GM23338 (cell line): ENCODE results near the gene ZNF730. TPM values are rescaled to one million over a fixed set of nuclear protein-coding genes. Genes with fewer than 3 reads are reported as not detected.
A peak's percentile ranks its signal among the peaks of the same experiment; 100 is the strongest.

Source experiments
- ATAC-seq: fragments of 200-7000 bp; cut with Tn5 transposase; 3 replicates; pipeline ENCODE4 v1.9.1; 2020
- DNase-seq: peaks from one replicate; pipeline ENCODE4 v3.0.0-alpha.2; 2015; ENCODE audit warnings: low spot score
- H2AFZ ChIP-seq: fragments of 200-600 bp; sonication (generic); 2 replicates; pipeline ENCODE4 v1.8.0; 2016; ENCODE audit warnings: antibody characterized with exemption, mild to moderate bottlenecking, moderate library complexity
- H3F3A ChIP-seq: fragments of 200-600 bp; sonication (generic); replicated peaks from 2 replicates; pipeline ENCODE4 v1.8.0; 2017; ENCODE audit warnings: antibody characterized with exemption, mixed run types, low read depth
- H3K27ac ChIP-seq: fragments of 200-600 bp; sonication (generic); 2 replicates; pipeline ENCODE4 v1.6.1; 2016; ENCODE audit warnings: low read depth
- H3K27me3 ChIP-seq: fragments of 200-600 bp; sonication (generic); 2 replicates; pipeline ENCODE4 v1.8.0; 2016; ENCODE audit warnings: mild to moderate bottlenecking, mixed run types, moderate library complexity; ENCODE audit not compliant: insufficient read depth
- H3K36me3 ChIP-seq: fragments of 200-600 bp; sonication (generic); 2 replicates; pipeline ENCODE4 v1.8.0; 2016; ENCODE audit warnings: mild to moderate bottlenecking; ENCODE audit not compliant: insufficient read depth
- H3K4me1 ChIP-seq: fragments of 200-600 bp; sonication (generic); 2 replicates; pipeline ENCODE4 v1.8.0; 2016; ENCODE audit warnings: mild to moderate bottlenecking, moderate library complexity; ENCODE audit not compliant: insufficient read depth
- H3K4me2 ChIP-seq: fragments of 200-600 bp; sonication (generic); 2 replicates; pipeline ENCODE4 v1.7.1; 2017; ENCODE audit warnings: mixed run types
- H3K4me3 ChIP-seq: fragments of 200-600 bp; sonication (generic); 2 replicates; pipeline ENCODE4 v1.6.1; 2016; ENCODE audit warnings: mixed run types
- H3K79me2 ChIP-seq: fragments of 200-600 bp; sonication (generic); replicated peaks from 2 replicates; pipeline ENCODE4 v1.8.0; 2017; ENCODE audit warnings: mild to moderate bottlenecking; ENCODE audit not compliant: insufficient read depth
- H3K9me2 ChIP-seq: fragments of 200-600 bp; sonication (generic); 2 replicates; pipeline ENCODE4 v1.8.0; 2017; ENCODE audit not compliant: insufficient read depth
- H4K20me1 ChIP-seq: fragments of 200-600 bp; sonication (generic); replicated peaks from 2 replicates; pipeline ENCODE4 v1.8.0; 2017; ENCODE audit warnings: mild to moderate bottlenecking; ENCODE audit not compliant: insufficient read depth
- H3K27ac Mint-ChIP-seq: 2 replicates; pipeline ENCODE4 v1.8.0; 2020; ENCODE audit warnings: inconsistent platforms, mild to moderate bottlenecking, moderate library complexity, mixed read lengths
- H3K27me3 Mint-ChIP-seq: 3 replicates; pipeline ENCODE4 v1.8.0; 2022; ENCODE audit warnings: low read depth, mild to moderate bottlenecking, moderate library complexity, mixed read lengths, inconsistent platforms; ENCODE audit not compliant: insufficient read depth, poor library complexity
- H3K36me3 Mint-ChIP-seq: 3 replicates; pipeline ENCODE4 v1.8.0; 2021; ENCODE audit warnings: low read depth, mild to moderate bottlenecking, inconsistent platforms, moderate library complexity, mixed read lengths
- H3K4me1 Mint-ChIP-seq: 3 replicates; pipeline ENCODE4 v1.8.0; 2020; ENCODE audit warnings: mild to moderate bottlenecking, inconsistent platforms, mixed read lengths
- H3K4me3 Mint-ChIP-seq: 3 replicates; pipeline ENCODE4 v1.8.0; 2021; ENCODE audit warnings: moderate library complexity, mild to moderate bottlenecking, inconsistent platforms, mixed read lengths
- H3K9me3 Mint-ChIP-seq: 3 replicates; pipeline ENCODE4 v1.8.0; 2020; ENCODE audit warnings: moderate library complexity, mild to moderate bottlenecking, inconsistent platforms, mixed read lengths
- CREB1 ChIP-seq: fragments of 250-450 bp; sonication (Bioruptor Pico); IDR thresholded peaks from 2 replicates; pipeline ENCODE4 v1.5.0; 2020; ENCODE audit warnings: low read depth, mild to moderate bottlenecking, moderate library complexity
- CTCF ChIP-seq, 2 experiments: fragments of 200-600 bp in 1 of 2; sonication (generic) in 1 of 2; conservative IDR thresholded peaks; 2 replicates each; pipeline versions ENCODE4 v1.5.1 to v1.6.1; 2016 to 2017; ENCODE audit warnings: antibody characterized with exemption in 2 of 2, low read depth in 2 of 2, mild to moderate bottlenecking in 2 of 2, moderate library complexity in 1 of 2
- EZH2 ChIP-seq: fragments of 200-600 bp; sonication (generic); IDR thresholded peaks from one replicate; pipeline ENCODE4 v1.8.0; 2017; ENCODE audit warnings: antibody characterized with exemption, mild to moderate bottlenecking, low read depth; ENCODE audit not compliant: unreplicated experiment
- POLR2AphosphoS5 ChIP-seq: IDR thresholded peaks from 2 replicates; pipeline ENCODE4 v1.6.1; 2016; ENCODE audit warnings: antibody characterized with exemption, low read depth
- STAT1 ChIP-seq: IDR thresholded peaks from one replicate; pipeline ENCODE4 v1.6.1; 2016; ENCODE audit warnings: antibody characterized with exemption; ENCODE audit not compliant: unreplicated experiment
- ZNF331 ChIP-seq: fragments of 250-450 bp; sonication (Bioruptor Pico); IDR thresholded peaks from 2 replicates; pipeline ENCODE4 v1.5.0; 2020; ENCODE audit warnings: low read depth, mild to moderate bottlenecking, moderate library complexity
- polyA plus RNA-seq: library from polyadenylated mRNA; unstranded; fragments of >200 nt; fragmentation: Nextera tagmentation; extraction: Ambion mirVana; gene quantifications from 2 replicates; pipeline ENCODE4 v1.2.1, GENCODE V29; 2016
- total RNA-seq: library from RNA; depleted of rRNA; stranded (reverse); fragments of >200 nt; shearing (Covaris generic); gene quantifications from 2 replicates; pipeline ENCODE4 v1.2.3, GENCODE V29; 2014; rRNA removed

ZNF730 gene
- total and polyA plus RNA-seq, 2 experiments from 2014 or later: 22.0 to 41.8 TPM

GRCh38 chr19:23190341-23190740 lies 73.5 kb downstream of the ZNF730 start:
- Histone ChIP-seq H2AFZ (peak overlapping the region; percentile 38; the same call in 1 of the 2 replicates), H3K9me2 (no peaks in the 10 kb centered on the region), H3K27me3 (no peaks in the 10 kb centered on the region), H3K4me2 (no peak overlapping the region), H3K4me1 (no peaks in the 10 kb centered on the region), H4K20me1 (no peaks in the 10 kb centered on the region), H3K36me3 (no peaks in the 10 kb centered on the region), H3K79me2 (no peaks in the 10 kb centered on the region), H3K4me3 (no peak overlapping the region), H3K27ac (no peak overlapping the region), H3F3A (no peaks in the 10 kb centered on the region)
- Mint-ChIP-seq H3K36me3 (peaks cover 3% of the 10 kb centered on the region; the same call in 1 of the 3 replicates), H3K4me1 (no peaks in the 10 kb centered on the region), H3K4me3 (no peak overlapping the region), H3K27ac (no peak overlapping the region), H3K9me3 (peaks cover 34% of the 10 kb centered on the region), H3K27me3 (no peaks in the 10 kb centered on the region)
- no peak for DNase-seq
- ATAC-seq: no peak
- TF ChIP-seq POLR2AphosphoS5 (no peak), CREB1 (CRISPR knock-in tag) (no peak), ZNF331 (CRISPR knock-in tag) (no peak), CTCF (conservative IDR thresholded peaks at IDR 0.05; ENCODE audit: low read depth in 2 of 2) (no peak), EZH2 (no peak), STAT1 (no peak)

Other genes with a start within 250 kb of the ZNF730 start
- 0.10 TPM in 1 of 2 replicates, not detected in the other for gene ZNF728, start 113.8 kb upstream of the ZNF730 start, total RNA-seq
- not detected in 2 replicates for gene ZNF728, start 113.8 kb upstream of the ZNF730 start, polyA plus RNA-seq
- 77.5 and 85.3 TPM in 2 replicates for gene ZNF724, start 133.4 kb downstream of the ZNF730 start, total RNA-seq
- 33.8 and 35.4 TPM in 2 replicates for gene ZNF724, start 133.4 kb downstream of the ZNF730 start, polyA plus RNA-seq